Measurements from ENCODE around the gene IRF8.
"Not testable (repeated sequence)": the region's sequence is repeated elsewhere in the genome, so short reads cannot be mapped to it uniquely, and the experiment has no call there.

The IRF8 gene

GRCh38 chr16:85892760-85893159 lies 6.2 kb upstream of the IRF8 start:
- no peak for DNase-seq (ENCODE audit: low spot score)

- no peak for DNase-seq (ENCODE audit: low spot score)
These were observed 4.7 kb upstream of the IRF8 start for GRCh38 chr16:85894266-85894665.

GRCh38 chr16:85897382-85897781 lies 1.6 kb upstream of the IRF8 start:
- no peak for DNase-seq (ENCODE audit: low spot score)

DNA sequence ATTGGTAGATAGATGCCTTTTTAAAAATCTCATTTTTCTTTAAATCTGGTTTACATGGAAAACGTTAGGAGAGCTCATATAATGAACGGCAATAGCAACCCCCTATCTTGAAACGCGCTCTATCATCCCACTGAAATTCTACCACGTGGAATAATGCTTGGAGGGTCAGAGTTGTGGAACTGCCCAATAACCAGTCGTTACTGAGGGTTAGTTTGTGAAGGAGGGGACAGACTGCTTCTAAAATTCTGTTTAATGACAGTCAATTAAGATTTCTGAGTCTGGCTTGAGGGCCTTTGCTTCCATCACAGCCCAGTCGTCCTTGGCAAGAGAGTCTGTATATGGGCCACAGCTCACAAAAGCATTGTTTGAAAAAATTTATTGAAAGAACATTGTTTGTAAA lies 482 bp downstream of the IRF8 start:
- no peak for DNase-seq (ENCODE audit: low spot score)

- no peak for DNase-seq (ENCODE audit: low spot score)
These were observed 1.2 kb downstream of the IRF8 start for GRCh38 chr16:85900027-85900792.

- no peak for DNase-seq (ENCODE audit: low spot score)
These were observed 2.1 kb downstream of the IRF8 start for GRCh38 chr16:85901110-85901509.

GRCh38 chr16:85901773-85902365 lies 2.9 kb downstream of the IRF8 start:
- DNase-seq (ENCODE audit: low spot score) = no peak

GRCh38 chr16:85902366-85903155 lies 3.6 kb downstream of the IRF8 start:
- DNase-seq (ENCODE audit: low spot score) = no peak

- no peak for DNase-seq (ENCODE audit: low spot score)
These were observed 4.6 kb downstream of the IRF8 start for GRCh38 chr16:85903559-85903958.

DNA sequence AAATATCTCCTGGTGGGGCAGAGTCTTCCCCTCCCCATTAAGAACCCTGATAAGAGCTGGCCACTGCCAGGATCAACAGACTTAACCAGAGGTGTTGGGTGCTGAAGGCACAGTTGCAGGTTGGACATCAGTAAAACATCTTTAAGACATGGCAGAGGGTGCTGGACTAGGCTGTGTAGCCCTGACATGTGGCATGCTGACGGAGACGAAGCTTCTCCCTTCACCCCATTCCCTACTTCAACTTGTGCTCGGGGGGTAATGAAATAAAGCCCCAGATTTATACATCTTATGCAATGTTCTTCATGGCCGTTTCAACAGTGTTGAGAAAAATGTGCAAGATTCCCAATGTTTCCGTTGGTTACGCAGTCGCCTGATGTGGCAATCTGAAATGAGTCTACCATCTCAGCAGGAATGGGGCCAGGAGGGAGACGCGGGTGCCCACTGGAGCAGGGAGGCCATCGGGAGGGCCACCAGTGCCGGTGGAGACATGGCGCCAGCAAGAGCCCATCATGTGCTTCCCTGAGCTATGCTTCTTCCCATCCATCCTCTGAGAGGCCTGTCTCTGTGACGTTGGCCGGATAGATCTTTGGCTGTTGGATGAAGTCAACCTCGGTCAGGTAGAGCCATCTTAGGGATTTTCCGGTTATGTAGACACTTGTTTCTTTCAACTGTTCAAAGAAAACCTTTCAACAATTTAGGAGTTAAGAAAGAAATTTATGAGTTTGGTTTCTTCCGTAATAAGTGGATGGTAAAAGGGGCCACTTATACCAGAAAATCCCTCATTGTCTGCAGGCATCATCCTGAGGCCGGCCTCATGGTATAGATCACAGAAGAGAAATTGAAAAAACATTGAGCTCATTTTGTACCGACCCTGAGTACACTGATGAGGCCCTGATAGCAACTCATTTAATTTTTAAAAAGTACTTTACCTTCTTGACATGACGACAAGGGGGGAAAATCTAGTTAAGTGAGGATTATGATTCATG lies 6.4 kb downstream of the IRF8 start:
- no peak for DNase-seq (ENCODE audit: low spot score)

- no peak for DNase-seq (ENCODE audit: low spot score)
These were observed 7.4 kb downstream of the IRF8 start for GRCh38 chr16:85906349-85906748.

DNA sequence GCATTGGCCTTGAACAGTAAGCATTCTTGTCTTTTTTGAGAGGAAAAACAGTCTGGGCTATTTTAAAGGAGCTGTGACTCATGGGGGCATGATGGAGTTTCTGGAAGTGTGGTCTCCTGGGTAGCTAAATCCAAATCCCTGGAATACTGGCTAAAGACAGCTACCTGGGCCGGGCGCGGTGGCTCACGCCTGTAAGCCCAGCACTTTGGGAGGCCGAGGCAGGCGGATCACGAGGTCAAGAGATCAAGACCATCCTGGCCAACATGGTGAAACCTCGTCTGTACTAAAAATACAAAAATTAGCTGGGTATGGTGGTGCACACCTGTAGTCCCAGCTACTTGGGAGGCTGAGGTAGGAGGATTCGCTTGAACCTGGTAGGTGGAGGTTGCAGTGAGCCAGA lies 8.3 kb downstream of the IRF8 start:
- DNase-seq (ENCODE audit: low spot score) = not testable (repeated sequence)

DNA sequence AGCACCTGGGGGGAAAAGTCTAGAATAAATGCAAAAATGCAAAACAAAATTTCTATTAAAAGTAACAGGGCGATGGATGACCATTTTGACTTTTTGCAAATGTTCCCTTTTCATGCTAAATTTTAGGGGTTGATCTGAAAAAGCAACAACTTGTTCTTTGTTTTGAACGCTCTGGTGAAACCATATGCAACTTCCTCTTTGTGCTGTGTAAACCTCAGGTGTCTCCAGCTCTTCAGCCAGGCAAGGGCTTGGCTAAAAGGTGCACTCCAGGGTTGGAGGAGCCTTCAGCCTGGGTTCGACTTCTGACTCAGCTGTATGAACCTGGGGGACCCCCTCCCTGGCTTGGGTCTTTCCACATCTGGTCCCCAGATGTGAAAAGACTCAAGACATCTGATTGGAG lies 9.5 kb downstream of the IRF8 start:
- DNase-seq (ENCODE audit: low spot score) = no peak

DNA sequence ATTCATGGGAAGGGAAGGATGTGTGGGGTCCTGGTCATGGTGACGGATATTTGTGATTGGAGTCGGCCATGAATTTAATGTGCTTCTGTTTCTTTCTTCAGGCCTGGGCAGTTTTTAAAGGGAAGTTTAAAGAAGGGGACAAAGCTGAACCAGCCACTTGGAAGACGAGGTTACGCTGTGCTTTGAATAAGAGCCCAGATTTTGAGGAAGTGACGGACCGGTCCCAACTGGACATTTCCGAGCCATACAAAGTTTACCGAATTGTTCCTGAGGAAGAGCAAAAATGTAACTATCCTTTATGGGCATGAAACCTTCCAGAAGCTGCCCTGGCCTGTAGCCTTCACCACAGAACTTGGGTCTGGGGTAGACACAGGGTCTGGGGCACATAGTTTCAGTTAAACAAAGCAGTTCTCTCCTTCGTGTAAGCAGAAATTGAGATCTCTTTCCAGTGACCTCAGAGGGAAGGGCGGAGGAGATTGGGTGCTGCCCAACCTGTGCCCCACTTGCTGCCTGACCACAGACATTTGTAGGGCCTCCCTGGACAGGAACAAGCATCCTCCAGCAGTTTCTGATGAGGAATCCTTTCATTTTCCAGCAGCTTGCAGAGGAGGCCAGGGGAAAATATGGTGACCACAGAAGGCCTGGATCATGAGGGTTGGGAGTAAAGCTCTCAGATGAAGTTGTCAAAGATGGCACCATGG lies 10.1 kb downstream of the IRF8 start:
- DNase-seq (ENCODE audit: low spot score) = no peak

GRCh38 chr16:85909932-85910853 lies 11.2 kb downstream of the IRF8 start:
- no peak for DNase-seq (ENCODE audit: low spot score)

- DNase-seq (ENCODE audit: low spot score) = no peak
These were observed 11.9 kb downstream of the IRF8 start for GRCh38 chr16:85910854-85911247.

- no peak for DNase-seq (ENCODE audit: low spot score)
These were observed 12.4 kb downstream of the IRF8 start for GRCh38 chr16:85911251-85911930.

- DNase-seq (ENCODE audit: low spot score) = no peak
These were observed 13.4 kb downstream of the IRF8 start for GRCh38 chr16:85912211-85912974.

Data from SK-N-DZ (cell line).